ENCODE measurements around the gene PRADC1.

Gene PRADC1

DNA sequence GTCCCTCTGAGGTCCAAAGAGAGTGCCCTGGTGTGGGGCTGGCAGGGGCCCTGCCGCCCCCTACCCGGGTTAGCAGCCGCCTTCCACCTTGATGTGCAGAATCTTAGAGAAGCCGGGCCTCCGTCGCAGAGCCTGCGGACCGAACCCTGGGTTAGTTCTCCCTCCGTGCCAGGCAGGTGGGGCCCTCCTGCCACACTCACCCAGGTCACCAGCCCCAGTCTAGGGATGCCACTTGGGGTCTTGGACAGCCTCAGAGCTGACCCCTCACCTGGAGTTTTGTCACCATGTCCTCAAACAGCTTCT, 25.8 kb upstream of the PRADC1 start:
- DNase-seq (ENCODE audit: low spot score): no peak

DNA sequence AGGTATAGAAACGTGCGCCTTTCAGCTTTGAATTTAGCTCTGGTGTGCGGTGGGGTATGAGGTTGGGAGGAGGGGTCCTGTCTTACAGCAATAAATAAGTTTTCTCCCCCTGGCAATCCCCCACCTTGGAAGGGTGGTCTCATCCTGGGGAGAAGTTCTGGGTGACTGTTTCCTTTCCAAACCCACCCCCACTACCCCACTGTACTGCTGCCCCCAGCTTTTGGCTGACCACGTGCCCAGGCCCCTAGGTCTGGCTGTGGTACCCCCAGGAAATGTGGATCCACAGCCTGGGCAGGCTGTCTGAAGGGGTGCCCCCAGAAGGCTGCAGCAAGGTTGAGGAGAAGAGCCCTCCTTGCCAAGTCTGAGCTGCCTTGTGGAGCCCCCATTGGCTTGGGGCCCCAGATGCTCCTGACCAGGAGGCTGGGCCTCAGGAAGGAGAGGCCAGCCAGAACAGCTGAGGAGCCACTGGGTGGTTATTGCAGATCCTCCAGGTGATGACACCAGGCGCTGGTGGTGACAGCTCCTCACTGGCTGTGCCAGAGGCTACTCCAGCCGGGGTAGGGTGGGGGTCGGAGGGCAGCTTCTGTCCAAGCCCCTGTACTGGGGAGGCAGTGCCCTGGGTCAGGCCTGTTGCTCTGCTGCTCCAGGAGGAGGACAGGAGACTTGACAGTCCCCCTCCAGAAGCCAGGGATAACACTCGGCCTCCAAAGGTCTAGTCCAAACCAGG, 25.3 kb upstream of the PRADC1 start:
- no peak for DNase-seq (ENCODE audit: low spot score)

DNA sequence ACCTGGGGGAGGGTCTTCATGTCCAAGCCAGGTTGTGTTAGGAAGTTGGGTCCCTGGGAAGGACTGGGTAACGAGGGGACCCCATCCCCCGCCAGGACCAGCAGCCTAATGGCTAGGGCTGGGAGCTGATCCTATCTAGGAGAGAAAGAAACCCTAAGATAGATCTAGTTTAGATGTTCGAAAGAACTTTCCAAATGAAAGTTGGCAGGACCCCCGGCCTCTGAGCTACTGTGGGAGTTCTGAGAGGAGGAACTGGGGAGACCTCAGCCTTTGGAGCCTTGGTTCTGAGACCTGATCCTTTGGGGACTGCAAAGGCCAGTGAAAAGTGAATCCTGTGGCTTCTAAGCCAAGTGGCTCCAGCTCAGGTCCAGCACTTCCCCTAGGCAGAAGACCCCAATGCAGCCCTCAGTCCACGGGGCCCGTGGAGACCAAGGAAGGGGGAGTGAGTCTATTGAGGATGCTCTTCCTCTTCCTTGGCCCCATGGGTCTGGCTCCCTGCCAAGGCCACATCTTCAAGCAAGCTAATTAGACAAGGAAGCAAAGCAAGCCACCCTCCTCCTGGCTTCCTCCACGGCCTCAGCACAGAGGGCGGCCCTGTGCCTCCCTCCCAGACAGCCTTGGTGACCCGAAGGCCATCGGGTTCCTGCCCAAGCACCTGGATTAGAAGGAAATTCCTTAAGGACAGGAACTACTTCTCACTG, 24.5 kb upstream of the PRADC1 start:
- no peak for DNase-seq (ENCODE audit: low spot score)

DNA sequence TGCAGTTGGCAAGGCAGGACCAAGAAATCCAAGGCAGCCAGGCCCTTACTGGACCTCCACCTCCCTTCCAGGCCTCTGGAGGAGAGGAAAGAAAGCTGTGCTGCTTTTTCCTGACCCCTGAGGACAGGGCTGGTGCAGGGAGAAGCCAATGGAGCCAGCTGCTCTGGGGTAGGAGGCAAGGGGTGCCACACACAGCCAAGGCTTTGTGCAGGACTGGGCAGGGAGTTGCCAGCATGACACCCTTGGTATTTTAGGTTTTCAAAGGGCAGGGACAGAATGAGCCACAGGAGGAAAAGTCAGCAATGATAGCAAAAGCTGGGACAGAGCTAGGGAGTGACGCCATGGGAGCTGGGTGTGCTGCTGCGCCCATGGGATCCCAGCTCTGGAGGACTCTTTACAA, 24.0 kb upstream of the PRADC1 start:
- DNase-seq (ENCODE audit: low spot score): no peak

DNA sequence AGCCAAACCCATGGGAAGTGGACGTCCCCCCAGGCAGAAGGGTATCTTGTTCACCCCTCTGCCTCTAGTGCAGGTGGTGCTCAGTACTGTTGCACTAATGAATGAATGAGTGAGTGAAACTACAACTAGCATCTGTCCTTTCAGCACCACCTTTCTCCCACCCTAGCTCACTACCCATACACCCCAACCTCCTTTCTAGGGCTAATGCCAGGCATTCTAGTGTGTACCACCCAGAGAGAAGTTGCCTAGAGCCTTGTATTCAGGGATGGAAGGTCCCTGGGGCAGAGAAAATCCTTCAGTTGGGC, 23.5 kb upstream of the PRADC1 start:
- no peak for DNase-seq (ENCODE audit: low spot score)

DNA sequence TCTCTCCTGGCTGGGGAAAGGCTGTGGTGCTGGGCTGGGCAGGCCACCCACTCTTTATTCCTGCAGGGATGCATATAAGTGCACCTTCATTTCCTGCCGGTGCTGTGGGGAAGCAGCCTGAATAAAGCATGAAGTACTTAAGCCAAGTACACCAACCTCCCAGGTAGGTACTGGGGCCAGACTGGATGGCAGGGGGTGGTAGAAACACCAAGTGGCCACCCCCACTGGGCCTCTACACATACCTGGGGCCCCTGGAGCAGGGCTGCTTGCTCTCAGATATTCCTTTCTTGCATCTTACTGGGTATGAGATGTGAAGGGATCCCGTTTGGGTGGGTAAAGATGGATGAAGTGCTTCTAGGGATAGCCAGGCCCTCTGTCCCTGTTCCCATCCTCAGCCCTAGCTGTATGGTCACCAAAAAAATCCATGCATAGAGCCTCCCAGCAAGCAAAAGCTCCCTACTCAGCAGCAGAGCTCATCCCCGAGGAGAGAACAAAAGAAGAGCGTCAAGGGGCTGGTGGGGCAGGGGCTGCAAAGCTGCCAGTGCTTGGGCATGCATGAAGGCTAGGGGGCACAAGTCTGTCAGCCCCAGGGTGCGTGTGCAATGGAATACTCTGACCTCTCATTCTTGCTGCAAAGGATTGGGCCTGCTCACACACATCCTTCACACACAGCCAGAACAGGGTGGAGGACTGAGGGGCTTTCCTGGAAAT, 23.0 kb upstream of the PRADC1 start:
- DNase-seq (ENCODE audit: low spot score): no peak

DNA sequence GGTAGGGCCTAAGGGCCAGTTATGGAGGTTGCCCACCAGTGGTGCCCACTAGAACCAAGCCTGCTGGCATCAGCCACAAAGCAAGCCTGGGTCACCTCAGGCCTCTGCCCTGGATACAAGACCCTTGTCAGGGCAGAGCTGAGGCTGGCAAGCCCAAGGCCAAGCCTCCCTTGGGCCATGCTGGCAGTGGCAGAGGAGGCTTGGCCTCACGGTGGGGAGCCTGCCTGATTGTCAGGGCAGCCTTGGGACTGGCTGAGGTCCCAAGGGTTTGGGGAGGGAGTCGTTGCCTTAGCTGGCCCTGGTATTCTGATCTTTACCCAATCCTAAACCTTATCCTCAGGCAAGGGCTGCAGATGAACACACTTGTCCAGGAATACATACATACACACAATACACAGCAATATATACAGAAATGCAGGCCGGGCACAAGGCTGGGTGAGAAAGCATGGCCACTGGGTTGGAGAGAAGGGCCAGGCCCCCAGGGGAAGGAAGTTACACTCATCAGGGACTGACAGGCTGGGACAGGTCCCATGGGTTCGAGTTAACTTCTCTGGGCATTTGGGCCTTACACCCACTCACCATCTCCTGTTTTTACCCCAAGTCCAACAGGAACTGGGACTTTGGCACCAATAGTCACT, 22.1 kb upstream of the PRADC1 start:
- DNase-seq (ENCODE audit: low spot score): no peak

DNA sequence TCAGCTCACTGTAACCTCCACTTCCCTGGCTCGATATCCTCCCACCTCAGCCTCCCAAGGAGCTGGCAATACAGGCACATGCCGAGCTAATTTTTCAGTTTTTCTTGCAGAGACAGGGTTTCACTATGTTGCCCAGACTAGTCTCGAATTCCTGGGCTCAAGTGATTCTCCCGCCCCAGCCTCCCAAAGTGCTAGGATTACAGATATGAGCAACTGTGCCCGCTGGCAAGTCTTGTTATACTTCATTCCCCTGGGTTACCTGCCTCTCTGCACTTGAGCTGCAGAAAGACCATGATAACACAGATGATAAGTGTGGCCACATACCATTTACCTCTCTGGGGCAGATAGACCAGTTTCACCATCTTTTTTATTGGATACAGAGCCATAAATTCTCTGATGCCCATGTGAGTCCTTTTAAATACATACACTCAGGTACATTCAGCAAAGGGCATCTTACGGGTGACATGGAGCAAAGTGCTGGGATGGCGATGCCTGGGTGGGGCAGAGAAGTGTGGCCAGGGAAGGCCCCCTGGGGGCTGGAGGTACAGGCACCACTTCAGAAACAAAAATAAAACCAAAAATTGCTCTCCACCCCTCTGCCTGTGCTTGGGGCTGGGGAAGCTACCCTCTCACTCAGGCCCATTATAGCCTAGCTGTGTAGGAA, 21.4 kb upstream of the PRADC1 start:
- no peak for DNase-seq (ENCODE audit: low spot score)

DNA sequence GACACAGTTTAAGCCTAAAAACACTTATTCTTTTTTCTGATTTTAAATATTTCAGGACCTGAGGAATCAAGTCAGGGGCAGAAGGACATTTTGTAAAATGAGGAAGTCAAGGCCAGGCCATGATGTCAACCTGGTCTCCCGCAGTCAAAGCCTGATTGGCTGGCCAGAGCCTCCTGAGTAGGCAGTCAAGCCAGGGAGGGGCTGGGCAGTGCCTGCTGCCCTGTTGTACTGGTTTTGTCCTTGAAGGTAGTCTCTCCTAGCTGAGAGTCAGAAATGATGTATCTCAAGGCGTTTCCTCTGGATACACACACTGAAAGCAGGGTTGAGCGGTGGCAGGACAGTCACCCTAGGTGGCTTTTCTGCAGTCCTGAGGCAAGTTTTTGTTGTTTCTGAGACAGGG, 20.9 kb upstream of the PRADC1 start:
- no peak for DNase-seq (ENCODE audit: low spot score)

DNA sequence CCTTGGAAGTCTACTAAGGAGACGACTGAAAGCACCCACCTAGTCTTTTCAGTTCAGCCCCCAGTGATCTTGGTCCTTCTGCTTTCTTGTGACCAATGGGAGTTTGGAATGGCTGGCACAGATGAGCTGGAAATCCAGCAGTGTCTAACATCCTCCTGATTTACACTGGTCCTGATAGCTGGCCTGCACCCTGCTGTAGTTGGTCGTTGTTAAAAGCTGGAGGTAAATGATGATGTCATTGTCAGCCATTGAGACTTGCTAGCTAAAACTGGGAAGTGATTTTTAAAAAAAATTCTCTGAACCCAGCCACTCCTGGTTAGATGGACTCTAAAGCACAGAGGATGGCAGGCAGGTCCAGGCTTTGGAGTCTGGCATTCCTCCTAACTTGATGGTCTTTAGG, 20.4 kb upstream of the PRADC1 start:
- no peak for DNase-seq (ENCODE audit: low spot score)

DNA sequence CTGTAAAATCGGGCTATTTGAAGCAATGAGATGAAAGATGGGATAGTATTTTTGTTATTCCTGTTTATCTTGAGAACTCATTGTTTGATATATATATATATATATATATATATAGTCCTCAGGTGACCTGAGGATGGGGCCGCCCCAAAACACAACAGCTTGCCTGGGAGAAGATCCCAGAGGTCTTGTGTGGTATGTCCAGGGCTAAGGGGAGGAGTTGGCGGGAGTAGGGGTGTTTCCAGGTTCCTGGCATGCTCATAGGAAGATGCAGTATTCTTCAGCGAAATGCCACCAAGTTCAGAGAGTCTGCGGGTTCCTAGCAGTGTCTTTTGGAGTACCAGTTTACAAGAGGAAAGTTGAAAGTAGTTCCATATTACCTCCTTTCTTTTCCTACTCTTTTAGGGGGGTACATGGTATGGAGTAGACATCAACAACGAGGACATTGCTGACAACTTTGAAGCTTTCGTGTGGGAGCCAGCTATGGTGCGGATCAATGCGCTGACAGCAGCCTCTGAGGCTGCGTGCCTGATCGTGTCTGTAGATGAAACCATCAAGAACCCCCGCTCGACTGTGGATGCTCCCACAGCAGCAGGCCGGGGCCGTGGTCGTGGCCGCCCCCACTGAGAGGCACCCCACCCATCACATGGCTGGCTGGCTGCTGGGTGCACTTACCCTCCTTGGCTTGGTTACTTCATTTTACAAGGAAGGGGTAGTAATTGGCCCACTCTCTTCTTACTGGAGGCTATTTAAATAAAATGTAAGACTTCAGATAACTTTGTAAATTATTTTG, 19.4 kb upstream of the PRADC1 start:
- DNase-seq (ENCODE audit: low spot score): no peak

DNA sequence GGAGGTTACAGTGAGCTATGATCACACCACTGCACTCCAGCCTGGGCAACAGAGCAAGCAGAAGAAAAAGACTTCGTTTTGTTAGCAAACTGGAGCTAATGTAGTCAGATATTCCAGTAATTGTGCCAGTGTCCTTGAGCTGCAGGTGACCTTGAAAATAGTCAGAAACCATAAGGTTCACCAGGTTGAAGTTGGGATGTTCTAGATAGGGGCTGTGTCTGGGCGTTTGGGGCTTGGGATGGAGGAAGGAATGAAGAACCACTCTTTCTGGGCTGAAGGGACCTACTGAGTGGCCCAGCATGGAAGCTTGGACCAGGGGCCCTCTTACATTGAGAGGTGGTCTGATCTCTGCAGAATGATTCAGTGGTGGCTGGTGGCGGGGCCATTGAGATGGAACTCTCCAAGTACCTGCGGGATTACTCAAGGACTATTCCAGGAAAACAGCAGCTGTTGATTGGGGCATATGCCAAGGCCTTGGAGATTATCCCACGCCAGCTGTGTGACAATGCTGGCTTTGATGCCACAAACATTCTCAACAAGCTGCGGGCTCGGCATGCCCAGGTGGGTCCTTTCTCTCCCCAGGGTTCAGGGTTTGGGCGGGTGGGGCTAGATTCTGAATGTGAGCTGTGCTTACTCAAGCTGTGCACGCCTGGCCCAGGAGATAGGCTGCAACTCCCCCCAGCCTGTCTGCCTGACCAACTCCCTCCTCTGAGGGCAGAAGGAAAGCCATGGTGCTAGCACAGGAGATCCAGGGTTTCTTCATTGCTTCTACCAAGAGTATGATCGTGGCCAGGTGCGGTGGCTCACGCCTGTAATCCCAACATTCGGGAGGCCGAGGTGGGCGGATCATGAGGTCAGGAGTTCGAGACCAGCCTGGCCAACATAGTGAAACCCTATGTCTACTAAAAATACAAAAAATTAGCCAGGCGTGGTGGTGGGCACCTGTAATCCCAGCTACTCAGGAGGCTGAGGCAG, 18.1 kb upstream of the PRADC1 start:
- DNase-seq (ENCODE audit: low spot score): no peak

DNA sequence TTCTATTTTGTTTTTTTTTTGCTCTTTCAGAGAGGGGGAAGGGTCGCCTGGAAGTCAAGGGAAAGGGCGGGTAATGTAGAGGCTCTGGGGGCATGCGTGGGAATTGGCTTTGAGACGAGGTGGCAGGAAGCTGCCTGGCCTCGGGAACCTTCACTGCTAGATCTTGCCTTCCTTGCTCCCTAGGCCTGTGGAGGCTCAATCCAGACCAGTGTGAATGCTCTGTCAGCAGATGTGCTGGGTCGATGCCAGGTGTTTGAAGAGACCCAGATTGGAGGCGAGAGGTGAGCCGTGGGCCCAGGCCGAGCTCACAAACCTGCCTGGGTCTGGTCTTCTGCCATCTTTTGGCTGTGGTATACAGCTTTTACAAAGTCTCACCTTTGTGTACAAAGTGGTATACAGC, 16.6 kb upstream of the PRADC1 start:
- DNase-seq (ENCODE audit: low spot score): no peak

DNA sequence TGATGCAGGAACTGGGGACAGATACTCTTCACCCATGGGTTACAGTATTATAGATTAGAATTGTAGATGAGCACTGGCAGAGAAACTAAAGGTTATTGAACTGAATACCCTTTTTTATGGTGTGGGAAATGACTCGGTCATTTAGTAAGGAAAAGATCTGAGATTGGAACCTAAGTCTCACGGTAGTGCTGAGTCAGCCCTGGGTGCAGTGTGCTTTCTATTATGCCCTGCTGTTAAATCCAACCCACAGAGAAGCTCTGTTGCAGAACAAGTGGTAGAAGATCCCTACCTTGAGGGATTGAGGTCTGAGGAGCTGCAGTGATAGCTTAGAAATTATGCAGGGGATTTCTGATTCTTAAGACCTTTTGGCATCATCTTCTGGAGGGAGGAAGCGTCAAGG, 13.8 kb upstream of the PRADC1 start:
- no peak for DNase-seq (ENCODE audit: low spot score)

DNA sequence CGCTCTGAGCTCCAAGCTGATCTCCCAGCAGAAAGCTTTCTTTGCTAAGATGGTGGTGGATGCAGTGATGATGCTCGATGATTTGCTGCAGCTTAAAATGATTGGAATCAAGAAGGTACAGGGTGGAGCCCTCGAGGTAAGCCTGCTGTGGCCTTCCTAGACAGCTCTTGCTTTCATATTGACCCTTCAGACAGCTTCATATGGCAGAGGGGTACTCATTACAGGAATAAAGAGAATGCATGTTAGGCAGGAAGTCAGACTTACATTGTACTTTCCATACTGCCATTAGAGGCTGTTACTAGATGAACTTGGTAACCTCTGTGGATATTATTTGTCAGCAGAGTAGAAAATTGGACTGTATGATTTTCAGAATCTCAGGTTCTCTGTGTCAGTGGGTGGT, 11.5 kb upstream of the PRADC1 start:
- DNase-seq (ENCODE audit: low spot score): no peak

DNA sequence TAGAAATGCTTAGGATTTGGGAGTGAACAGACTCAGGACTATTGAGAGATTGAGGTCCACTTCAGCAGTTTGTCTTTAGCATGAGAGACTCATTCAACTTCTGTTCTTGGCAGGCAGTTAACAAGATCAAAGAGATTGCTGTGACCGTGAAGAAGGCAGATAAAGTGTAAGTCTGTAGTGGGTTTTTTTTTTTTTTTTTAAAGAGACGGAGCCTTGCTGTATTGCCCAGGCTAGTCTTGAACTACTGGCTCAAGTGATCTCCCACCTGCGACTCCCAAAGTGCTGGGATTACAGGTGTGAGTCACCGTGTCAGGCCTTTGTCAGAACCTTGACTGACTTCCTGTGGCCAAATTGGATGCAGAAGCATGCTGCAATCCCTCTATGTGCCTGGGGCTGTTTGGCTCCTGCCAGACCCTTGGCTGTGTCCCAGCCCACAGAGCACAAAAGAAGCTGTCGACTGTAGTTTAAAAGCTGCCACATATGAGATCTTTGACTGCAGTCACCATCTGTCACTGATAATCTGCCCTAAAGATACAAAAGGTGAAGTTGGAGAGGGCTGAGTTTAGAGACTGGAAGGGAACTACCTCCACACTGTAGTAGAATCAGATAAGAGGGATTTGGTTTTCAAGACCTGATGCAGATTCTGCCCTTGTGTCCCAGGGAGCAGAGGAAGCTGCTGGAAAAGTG, 11.0 kb upstream of the PRADC1 start:
- DNase-seq (ENCODE audit: low spot score): no peak

DNA sequence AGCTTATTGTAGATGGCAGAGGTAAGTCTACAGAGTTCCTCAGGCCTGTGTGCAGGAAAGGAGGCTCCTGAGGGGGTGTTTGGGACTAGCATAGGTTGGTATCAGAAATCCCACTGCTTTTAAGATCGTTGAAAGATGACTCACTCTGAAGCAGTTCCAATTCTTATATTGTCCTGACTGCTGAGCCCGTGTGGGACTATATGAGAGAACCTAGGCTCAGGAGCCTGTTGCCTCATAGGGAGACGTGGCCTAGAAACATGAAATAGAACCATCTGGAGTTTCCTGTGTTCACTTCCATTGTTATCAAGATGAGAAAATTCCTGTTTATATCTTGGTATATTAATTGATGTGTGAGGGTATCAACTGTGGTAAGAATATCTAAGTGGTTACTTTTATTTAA, 6.7 kb upstream of the PRADC1 start:
- no peak for DNase-seq (ENCODE audit: low spot score)

DNA sequence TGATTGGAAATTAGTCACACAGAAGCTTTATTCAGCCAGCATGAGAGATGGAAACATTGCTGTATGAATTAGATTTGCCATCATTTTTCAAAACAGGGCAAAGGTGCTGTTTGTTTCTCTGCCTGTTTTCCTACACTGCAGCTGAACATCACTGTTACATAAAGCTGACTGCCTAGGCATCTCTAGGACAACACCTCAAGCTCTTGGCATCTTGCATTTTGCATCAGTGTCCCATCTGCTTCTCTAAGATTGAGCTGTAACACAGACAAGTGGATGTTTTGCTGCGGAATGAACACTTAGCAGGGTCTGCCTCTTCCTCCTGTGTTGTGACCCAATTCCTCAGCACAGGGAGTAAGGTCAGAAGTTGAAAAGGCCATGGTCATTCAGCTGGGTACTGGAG, 5.9 kb upstream of the PRADC1 start:
- no peak for DNase-seq (ENCODE audit: low spot score)

DNA sequence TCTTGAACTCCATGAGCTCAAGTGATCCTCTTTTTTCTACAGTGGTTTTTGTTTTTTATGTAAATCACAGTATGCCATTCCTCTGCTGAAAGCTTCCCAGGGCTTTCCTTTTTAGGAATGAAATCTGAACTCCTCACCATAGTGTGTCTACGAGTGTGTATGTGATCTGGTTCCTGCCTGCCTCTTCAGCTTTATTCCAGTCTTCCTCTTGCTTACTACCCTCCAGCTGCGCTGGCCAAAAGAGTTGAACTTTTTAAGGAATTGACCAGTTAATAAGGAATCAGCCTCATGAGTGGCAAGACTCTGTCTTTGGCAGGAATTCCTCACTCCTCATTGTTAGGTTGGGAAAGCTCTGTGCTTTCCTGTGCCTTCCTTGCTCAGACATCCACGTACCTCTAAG, 5.1 kb upstream of the PRADC1 start:
- no peak for DNase-seq (ENCODE audit: low spot score)

DNA sequence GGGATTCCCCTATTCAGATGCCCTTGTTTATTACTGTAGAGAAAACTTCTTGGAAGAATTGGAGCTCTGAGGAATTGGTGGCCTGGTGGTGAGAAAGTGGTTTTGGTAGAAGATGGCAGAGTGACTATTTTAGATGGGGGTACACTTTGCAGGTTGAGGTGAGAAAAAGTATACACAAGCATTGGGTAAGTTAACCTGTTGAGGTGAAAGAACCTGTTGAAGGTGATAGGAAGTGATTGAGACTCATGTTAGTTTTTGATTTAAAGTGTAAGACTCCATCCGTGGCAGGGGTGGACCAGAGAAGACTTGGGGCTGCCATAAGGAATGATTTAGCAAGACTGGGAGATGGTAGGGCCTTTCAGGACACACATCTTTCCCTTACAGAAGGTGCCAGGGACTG, 4.1 kb upstream of the PRADC1 start:
- no peak for DNase-seq (ENCODE audit: low spot score)
